ENCODE measurements around the gene SMARCB1. TPM values are rescaled to one million over a fixed set of nuclear protein-coding genes. Genes with fewer than 3 reads are reported as not detected.

SMARCB1 gene
- total RNA-seq, 1 experiment from 2014 or later: 88.2 TPM

- Mint-ChIP-seq H3K36me3 (ENCODE audit: insufficient read depth, unreplicated experiment) (peaks cover 38% of the 10 kb centered on the region), H3K27ac (ENCODE audit: unreplicated experiment) (no peak overlapping the region)
Observed at GRCh38 chr22:23820748-23821211, 34.0 kb downstream of the SMARCB1 start.

GRCh38 chr22:23822101-23822671, 35.4 kb downstream of the SMARCB1 start:
- no peak for DNase-seq
- Mint-ChIP-seq H3K9me3 (ENCODE audit: low read depth, unreplicated experiment) (no peaks in the 10 kb centered on the region), H3K27ac (ENCODE audit: unreplicated experiment) (no peak overlapping the region), H3K4me3 (ENCODE audit: low read depth, unreplicated experiment) (no peak overlapping the region), H3K4me1 (ENCODE audit: low read depth, unreplicated experiment) (no peaks in the 10 kb centered on the region), H3K27me3 (ENCODE audit: unreplicated experiment) (no peaks in the 10 kb centered on the region), H3K36me3 (ENCODE audit: insufficient read depth, unreplicated experiment) (peaks cover 32% of the 10 kb centered on the region)
- TF ChIP-seq CTCF (IDR thresholded peaks at IDR 0.05; ENCODE audit: unreplicated experiment): no peak
- CTCF ChIA-PET: interaction anchor here (0.6 kb wide), 1 partner anchor 241 kb away, joined by 3 read pairs; no protein-coding TSS in a partner anchor
- intact Hi-C loops (cut with micrococcal nuclease; ENCODE audit: unreplicated experiment): no loop called here
- no TSS peak for BruUV-seq (replicated peaks)

More at GRCh38 chr22:23820748-23821211, 34.0 kb downstream of the SMARCB1 start:
- CTCF ChIA-PET: interaction anchor here (0.6 kb wide), 1 partner anchor 10 kb away, joined by 3 read pairs; no protein-coding TSS in a partner anchor
- no peaks in the 10 kb centered on the region for H3K4me1 Mint-ChIP-seq (ENCODE audit: low read depth, unreplicated experiment)
- no TSS peak for BruUV-seq (replicated peaks)
- H3K27me3 Mint-ChIP-seq (ENCODE audit: unreplicated experiment): no peaks in the 10 kb centered on the region
- no peaks in the 10 kb centered on the region for H3K9me3 Mint-ChIP-seq (ENCODE audit: low read depth, unreplicated experiment)
- TF ChIP-seq CTCF (IDR thresholded peaks at IDR 0.05; ENCODE audit: unreplicated experiment): no peak
- H3K4me3 Mint-ChIP-seq (ENCODE audit: low read depth, unreplicated experiment): no peak overlapping the region
- DNase-seq: no peak
- intact Hi-C loops (cut with micrococcal nuclease; ENCODE audit: unreplicated experiment): no loop called here

GRCh38 chr22:23823331-23823791, 36.6 kb downstream of the SMARCB1 start:
- H3K27ac Mint-ChIP-seq (ENCODE audit: unreplicated experiment): no peak overlapping the region
- intact Hi-C loops (cut with micrococcal nuclease; ENCODE audit: unreplicated experiment): no loop called here
- peaks cover 31% of the 10 kb centered on the region for H3K36me3 Mint-ChIP-seq (ENCODE audit: insufficient read depth, unreplicated experiment)
- CTCF ChIA-PET: no interaction called here
- no peak for DNase-seq
- H3K9me3 Mint-ChIP-seq (ENCODE audit: low read depth, unreplicated experiment): no peaks in the 10 kb centered on the region
- no peak for TF ChIP-seq CTCF (IDR thresholded peaks at IDR 0.05; ENCODE audit: unreplicated experiment)
- no TSS peak for BruUV-seq (replicated peaks)
- H3K4me1 Mint-ChIP-seq (ENCODE audit: low read depth, unreplicated experiment): no peaks in the 10 kb centered on the region
- no peaks in the 10 kb centered on the region for H3K27me3 Mint-ChIP-seq (ENCODE audit: unreplicated experiment)
- H3K4me3 Mint-ChIP-seq (ENCODE audit: low read depth, unreplicated experiment): no peak overlapping the region

GRCh38 chr22:23824476-23825245, 37.9 kb downstream of the SMARCB1 start:
- intact Hi-C loops (cut with micrococcal nuclease; ENCODE audit: unreplicated experiment): no loop called here
- Mint-ChIP-seq H3K27ac (ENCODE audit: unreplicated experiment) (no peak overlapping the region), H3K4me1 (ENCODE audit: low read depth, unreplicated experiment) (no peaks in the 10 kb centered on the region), H3K36me3 (ENCODE audit: insufficient read depth, unreplicated experiment) (peaks cover 26% of the 10 kb centered on the region), H3K9me3 (ENCODE audit: low read depth, unreplicated experiment) (no peaks in the 10 kb centered on the region), H3K4me3 (ENCODE audit: low read depth, unreplicated experiment) (no peak overlapping the region), H3K27me3 (ENCODE audit: unreplicated experiment) (no peaks in the 10 kb centered on the region)
- no peak for DNase-seq
- CTCF ChIA-PET: no interaction called here
- no TSS peak for BruUV-seq (replicated peaks)
- no peak for TF ChIP-seq CTCF (IDR thresholded peaks at IDR 0.05; ENCODE audit: unreplicated experiment)
